ENCODE measurements around the gene TMEM167B.
A peak's percentile ranks its signal among the peaks of the same experiment; 100 is the strongest.

TMEM167B gene

DNA sequence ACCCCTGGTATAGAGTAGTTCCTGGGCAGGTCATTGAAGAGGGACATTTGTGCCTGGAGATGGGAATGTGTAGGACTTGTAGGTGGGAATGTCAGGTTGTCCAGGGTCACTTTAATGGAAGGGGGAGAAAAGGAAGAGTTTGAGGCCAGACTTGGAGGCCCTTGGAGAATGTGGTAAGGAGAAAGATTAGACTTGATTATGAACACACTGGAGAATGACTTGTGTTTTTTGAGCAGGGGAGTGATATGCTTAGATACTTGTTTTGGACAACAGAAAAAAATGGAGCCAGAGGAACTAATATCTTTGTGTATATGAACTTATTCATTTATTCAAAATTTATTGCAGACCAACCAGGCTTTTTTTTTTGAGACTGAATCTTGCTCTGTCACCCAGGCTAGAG is 41.2 kb downstream of the TMEM167B start:
- no peak overlapping the region for H3K4me3 ChIP-seq (ENCODE audit: low read depth, low read length)
- DNase-seq = no peak
- H3K9me3 ChIP-seq = no peaks in the 10 kb centered on the region
- H3K4me1 ChIP-seq = peaks cover 14% of the 10 kb centered on the region
- no peaks in the 10 kb centered on the region for H3K36me3 ChIP-seq
- H3K27me3 ChIP-seq = no peaks in the 10 kb centered on the region; the same call in 1 of the 2 replicates
- TF ChIP-seq, protein P1, sequence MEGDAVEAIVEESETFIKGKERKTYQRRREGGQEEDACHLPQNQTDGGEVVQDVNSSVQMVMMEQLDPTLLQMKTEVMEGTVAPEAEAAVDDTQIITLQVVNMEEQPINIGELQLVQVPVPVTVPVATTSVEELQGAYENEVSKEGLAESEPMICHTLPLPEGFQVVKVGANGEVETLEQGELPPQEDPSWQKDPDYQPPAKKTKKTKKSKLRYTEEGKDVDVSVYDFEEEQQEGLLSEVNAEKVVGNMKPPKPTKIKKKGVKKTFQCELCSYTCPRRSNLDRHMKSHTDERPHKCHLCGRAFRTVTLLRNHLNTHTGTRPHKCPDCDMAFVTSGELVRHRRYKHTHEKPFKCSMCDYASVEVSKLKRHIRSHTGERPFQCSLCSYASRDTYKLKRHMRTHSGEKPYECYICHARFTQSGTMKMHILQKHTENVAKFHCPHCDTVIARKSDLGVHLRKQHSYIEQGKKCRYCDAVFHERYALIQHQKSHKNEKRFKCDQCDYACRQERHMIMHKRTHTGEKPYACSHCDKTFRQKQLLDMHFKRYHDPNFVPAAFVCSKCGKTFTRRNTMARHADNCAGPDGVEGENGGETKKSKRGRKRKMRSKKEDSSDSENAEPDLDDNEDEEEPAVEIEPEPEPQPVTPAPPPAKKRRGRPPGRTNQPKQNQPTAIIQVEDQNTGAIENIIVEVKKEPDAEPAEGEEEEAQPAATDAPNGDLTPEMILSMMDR (IDR thresholded peaks at IDR 0.05; ENCODE audit: low read depth, low read length) = no peak

DNA sequence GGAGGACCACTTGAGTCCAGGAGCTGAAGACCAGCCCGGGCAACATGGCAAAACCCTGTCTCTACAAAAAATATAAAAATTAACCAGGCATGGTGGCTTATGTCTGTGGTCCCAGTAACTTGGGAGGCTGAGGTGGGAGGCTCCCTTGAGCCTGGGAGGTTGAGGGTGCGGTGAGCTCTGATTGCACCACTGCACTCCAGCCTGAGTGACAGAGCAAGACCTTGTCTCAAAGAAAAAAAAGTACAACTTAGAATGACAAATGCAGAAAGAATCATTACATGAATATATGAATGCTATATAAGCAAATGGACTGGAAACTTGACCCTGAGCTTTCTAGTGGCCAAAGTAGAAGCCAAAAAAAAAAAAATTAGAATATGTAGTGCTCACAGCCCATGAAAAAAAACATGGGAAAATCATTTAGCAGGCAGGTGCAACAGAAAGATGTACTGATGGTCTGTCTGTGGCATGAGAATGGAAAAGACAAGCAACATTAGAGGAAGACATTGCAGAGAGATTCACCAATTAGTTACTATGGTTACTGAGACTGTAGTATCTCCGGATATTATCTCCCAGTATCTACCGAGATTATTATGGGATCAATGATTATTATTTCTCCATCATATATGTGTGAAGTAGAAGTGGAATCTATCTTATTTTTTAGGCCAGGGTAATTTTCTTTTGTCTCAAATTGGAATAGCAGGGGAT is 42.6 kb downstream of the TMEM167B start:
- TF ChIP-seq, protein P1 (IDR thresholded peaks at IDR 0.05; ENCODE audit: low read depth, low read length) = no peak
- DNase-seq = no peak
- H3K9me3 ChIP-seq = no peaks in the 10 kb centered on the region
- H3K27me3 ChIP-seq = no peaks in the 10 kb centered on the region; the same call in 1 of the 2 replicates
- no peaks in the 10 kb centered on the region for H3K36me3 ChIP-seq
- H3K4me1 ChIP-seq = peaks cover 14% of the 10 kb centered on the region
- H3K4me3 ChIP-seq (ENCODE audit: low read depth, low read length) = no peak overlapping the region

DNA sequence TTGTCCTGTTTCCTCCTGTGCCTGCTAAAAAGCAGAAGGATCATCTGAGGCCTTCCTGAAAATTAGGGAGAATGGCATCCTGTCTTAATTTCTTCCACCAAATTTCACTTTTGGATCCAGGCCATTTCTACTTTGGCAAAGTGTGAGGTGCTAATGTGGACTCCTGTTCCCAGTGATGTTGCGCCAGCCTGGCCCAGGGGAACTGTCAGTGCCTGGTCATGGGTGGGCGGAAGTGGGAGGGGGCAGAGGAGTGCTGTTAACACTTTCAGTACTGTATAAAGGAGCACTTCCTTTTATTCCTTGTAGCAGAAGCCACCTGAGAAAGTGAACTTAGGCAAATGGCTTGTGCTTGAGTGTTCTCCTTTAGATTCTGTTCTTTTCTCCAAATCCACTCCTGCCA is 43.3 kb downstream of the TMEM167B start:
- TF ChIP-seq, protein P1 (IDR thresholded peaks at IDR 0.05; ENCODE audit: low read depth, low read length) = no peak
- H3K27me3 ChIP-seq = no peaks in the 10 kb centered on the region; the same call in 1 of the 2 replicates
- no peak for DNase-seq
- H3K4me1 ChIP-seq = peaks cover 14% of the 10 kb centered on the region
- no peak overlapping the region for H3K4me3 ChIP-seq (ENCODE audit: low read depth, low read length)
- no peaks in the 10 kb centered on the region for H3K9me3 ChIP-seq
- H3K36me3 ChIP-seq = no peaks in the 10 kb centered on the region

DNA sequence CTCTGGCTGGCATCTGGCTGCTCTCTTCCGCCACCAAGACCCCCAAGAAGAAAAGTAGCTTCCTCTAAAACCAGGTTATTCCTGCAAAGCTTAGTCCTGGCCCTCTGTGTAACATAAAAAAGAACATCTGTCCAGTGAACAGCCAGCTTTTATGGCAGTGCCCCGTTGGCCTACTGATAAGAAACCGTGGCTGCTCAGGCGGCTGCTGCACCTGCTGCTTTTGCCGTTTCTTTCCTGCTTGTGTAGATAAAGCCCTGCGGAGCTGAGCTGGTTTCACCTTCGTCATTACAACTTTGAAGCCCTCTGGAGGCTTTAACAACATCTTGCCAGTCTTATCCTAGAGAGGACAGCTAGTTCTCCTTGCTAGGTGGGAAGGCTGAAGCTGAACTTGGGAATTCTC is 43.9 kb downstream of the TMEM167B start:
- Histone ChIP-seq H3K4me3 (ENCODE audit: low read depth, low read length) (peak overlapping the region; percentile 23; the same call in 1 of the 2 replicates), H3K9me3 (no peaks in the 10 kb centered on the region), H3K27me3 (no peaks in the 10 kb centered on the region; the same call in 1 of the 2 replicates), H3K4me1 (peaks cover 14% of the 10 kb centered on the region), H3K36me3 (no peaks in the 10 kb centered on the region)
- peak; percentile 55 for DNase-seq
- TF ChIP-seq, protein P1 (IDR thresholded peaks at IDR 0.05; ENCODE audit: low read depth, low read length) = no peak

DNA sequence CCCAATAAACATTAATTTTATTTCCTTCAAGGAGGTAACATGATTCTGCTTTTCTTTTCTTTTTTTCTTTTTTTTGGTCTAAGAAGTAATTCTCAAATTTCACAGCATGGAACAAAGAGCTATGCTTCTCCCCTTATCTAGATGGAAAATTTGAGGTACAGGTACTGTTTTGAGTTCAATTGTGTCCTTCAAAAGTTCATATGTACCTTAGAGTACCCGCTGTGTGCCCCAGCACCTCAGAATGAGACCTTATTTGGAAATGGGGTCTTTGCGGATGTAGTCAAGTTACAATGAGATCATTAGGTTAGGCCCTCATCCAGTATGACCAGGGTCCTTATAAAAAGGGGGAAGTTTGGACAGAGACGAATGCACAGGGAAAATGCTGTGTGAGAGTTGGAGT is 45.4 kb downstream of the TMEM167B start:
- no peaks in the 10 kb centered on the region for H3K9me3 ChIP-seq
- peaks cover 14% of the 10 kb centered on the region for H3K4me1 ChIP-seq
- no peaks in the 10 kb centered on the region for H3K36me3 ChIP-seq
- TF ChIP-seq, protein P1 (IDR thresholded peaks at IDR 0.05; ENCODE audit: low read depth, low read length) = no peak
- no peaks in the 10 kb centered on the region; the same call in 1 of the 2 replicates for H3K27me3 ChIP-seq
- DNase-seq = no peak
- no peak overlapping the region for H3K4me3 ChIP-seq (ENCODE audit: low read depth, low read length)

DNA sequence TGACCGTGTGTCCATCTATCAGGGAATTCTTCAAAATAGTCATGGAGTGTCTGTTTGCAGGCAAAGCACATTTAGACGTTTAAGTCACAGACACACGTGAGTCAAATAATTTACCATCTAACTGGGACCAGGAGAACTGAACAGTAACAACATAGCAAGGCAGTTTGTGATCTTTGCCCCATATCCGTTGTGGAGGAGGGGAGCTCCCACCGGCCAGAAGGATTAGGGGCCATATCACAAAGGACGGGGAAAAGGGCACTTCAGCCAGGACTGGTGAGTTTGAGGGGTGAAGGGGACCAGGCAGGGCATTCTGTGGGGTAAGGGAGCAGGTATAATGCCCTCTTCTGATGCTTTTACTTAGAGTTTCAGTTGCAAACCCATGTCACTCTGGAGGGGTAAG is 46.2 kb downstream of the TMEM167B start:
- Histone ChIP-seq H3K27me3 (no peaks in the 10 kb centered on the region; the same call in 1 of the 2 replicates), H3K4me3 (ENCODE audit: low read depth, low read length) (no peak overlapping the region), H3K36me3 (no peaks in the 10 kb centered on the region), H3K9me3 (no peaks in the 10 kb centered on the region), H3K4me1 (peaks cover 14% of the 10 kb centered on the region)
- TF ChIP-seq, protein P1 (IDR thresholded peaks at IDR 0.05; ENCODE audit: low read depth, low read length) = no peak
- DNase-seq = no peak

Measured in BE2C (cell line).